GM19351 (cell line): Measurements from ENCODE around the gene KLHDC4.

Experiments
- ATAC-seq: cut with Tn5 transposase; IDR thresholded peaks from one replicate; pipeline ENCODE4 v1.9.1; 2021; ENCODE audit warnings: mild to moderate bottlenecking, moderate library complexity; ENCODE audit not compliant: unreplicated experiment

The KLHDC4 gene

GRCh38 chr16:87666919-87667318 lies 98.9 kb downstream of the KLHDC4 start:
- ATAC-seq = no peak

- no peak for ATAC-seq
These were observed 100.6 kb downstream of the KLHDC4 start for GRCh38 chr16:87665193-87665592.

- ATAC-seq = no peak
These were observed 101.0 kb downstream of the KLHDC4 start for GRCh38 chr16:87664792-87665191.

GRCh38 chr16:87662254-87663204 lies 103.3 kb downstream of the KLHDC4 start:
- no peak for ATAC-seq

- ATAC-seq = no peak
These were observed 104.2 kb downstream of the KLHDC4 start for GRCh38 chr16:87661561-87661960.

GRCh38 chr16:87658564-87659225 lies 107.1 kb downstream of the KLHDC4 start:
- ATAC-seq = no peak
